HuH-7.5 (cell line): ENCODE results near the gene FRRS1L.

ENCODE experiments used
- DNase-seq: peaks from one replicate; pipeline ENCODE4 v3.0.0; 2011; ENCODE audit warnings: low spot score

Gene FRRS1L, protein sequence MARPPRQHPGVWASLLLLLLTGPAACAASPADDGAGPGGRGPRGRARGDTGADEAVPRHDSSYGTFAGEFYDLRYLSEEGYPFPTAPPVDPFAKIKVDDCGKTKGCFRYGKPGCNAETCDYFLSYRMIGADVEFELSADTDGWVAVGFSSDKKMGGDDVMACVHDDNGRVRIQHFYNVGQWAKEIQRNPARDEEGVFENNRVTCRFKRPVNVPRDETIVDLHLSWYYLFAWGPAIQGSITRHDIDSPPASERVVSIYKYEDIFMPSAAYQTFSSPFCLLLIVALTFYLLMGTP

DNA sequence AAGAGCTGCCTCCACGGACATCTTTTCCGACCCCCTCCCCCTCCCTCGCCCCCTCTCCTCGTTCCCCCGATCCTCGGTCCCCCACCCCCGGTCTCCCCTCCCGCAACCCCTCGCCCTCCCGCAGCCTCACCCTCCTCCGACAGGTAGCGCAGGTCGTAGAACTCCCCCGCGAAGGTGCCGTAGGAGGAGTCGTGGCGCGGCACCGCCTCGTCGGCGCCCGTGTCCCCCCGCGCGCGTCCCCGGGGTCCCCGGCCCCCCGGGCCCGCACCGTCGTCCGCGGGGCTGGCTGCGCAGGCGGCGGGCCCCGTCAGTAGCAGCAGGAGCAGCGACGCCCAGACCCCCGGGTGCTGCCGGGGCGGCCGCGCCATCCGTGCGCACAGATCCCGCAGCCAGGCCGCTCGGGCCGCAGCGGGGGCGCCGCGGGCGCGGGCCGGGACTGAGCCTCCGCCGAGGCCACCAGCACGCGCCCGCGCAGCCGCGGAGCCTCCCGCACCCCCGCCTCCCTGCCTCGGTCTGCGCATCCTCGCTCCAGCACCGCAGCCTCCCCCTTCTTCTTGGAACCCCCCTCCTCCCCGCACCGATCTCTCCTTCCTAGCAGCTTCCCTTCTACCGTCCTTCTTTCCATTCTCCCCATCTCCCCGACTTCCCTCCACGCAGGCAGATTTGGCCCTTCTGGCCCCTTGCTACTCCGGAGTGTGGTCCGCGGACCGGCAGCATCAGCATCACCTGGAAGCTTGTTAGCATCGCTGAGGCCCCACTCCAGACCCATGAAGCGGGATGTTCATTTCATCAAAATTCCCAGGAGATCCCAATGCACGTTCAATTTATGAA is at the start of gene FRRS1L:
FRRS1L (minus strand) TSS at position 479 of the 831 bp plus-strand sequence; CDS start at position 368, 111 bp downstream.
- DNase-seq, result no peak

DNA sequence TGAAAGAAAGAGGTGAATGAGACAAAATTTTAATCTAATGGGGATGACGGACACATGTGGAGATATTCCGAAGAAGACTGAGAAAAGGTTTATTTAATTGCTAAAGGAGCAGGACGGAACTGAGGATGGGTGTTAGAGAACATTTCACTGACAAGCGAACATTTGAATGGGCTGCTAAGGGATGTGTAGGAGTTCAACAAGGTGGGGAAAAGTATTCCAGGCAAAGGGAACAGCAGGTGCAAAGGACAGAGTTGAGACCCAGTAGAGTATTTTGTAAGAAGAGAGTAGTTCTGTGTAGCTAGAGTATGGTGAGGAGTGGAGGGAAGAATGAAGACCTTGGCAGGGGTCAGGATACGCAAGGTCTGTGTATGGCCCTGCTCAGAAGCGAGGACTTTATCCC is 47.4 kb upstream of the FRRS1L start:
- DNase-seq, result no peak

DNA sequence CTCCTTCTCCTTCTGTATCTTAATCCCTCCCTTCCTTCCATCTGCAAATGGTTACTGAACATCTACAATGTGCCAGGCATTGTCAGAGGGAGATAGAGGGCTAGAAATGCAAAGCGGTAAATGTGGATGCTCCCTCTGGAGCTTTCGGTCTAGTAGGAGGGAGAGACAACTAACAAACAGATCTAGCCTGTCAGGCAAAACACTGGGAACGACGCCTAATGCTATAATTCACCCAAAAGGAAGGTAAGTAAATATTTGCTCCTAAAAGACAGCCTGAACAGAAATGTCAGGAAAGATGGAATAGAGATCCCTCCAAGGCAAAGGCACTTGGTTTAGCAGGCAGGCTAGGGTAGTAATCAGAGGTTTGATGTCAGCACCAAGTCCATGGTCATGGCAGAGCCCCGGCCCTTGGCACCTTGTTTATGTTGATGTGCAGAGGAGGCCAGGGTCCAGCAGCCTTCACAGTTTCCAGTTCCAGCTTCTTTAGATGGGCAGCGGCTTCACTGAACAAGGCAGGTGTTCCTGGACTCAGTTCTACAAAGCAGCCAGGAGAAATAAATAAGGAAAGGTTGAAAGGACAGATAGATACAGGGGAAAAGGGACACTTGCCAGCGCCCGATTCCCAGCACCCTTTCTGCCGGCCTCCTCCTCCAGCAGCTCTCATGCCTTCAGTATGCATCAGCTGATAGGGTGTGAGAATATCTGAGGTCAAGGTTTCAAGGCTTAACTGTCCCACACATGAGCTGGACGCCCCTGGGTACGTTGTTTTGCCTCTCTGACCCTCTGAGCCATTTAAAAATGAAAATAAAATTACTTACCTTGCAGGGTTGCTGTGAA is 46.5 kb upstream of the FRRS1L start:
- DNase-seq, result no peak

DNA sequence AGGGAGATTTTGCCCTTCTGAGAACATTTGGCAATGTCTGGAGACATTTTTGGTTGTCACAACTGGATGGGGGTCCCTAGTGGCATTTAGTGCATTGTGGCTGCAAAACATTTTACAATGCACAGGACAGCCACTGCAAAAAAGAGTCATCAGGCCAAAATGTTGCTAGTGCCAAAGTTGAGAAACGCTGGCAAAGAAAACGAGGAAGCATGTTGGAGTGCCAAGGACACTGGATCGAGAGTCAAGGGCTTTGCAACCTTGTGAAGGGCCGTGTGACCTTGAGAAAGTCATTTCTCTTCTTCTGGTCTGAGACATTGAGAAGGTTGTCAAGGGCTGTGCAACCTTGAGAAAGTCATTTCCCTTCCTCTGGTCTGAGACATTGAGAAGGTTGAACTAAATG is 45.7 kb upstream of the FRRS1L start:
- no peak for DNase-seq

DNA sequence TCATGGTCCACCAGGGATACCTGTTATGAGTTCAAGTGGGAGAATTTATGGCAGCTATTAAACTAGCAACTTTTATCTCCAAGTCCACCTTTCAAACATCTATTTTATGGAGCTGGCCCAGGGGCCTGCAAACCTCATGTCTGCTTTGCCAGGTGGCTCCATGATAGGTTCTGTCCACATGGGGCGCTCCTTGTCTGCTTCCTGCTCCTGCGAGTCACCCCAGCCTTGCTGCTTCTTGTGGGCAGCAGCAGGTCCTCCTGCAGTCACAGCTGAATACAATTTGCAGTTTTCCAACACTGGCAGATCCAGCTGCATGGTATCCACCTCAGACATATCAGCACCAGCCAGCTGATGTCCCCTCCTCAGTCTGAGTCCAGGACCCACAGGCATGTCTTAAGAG is 39.6 kb upstream of the FRRS1L start:
- DNase-seq, result no peak

DNA sequence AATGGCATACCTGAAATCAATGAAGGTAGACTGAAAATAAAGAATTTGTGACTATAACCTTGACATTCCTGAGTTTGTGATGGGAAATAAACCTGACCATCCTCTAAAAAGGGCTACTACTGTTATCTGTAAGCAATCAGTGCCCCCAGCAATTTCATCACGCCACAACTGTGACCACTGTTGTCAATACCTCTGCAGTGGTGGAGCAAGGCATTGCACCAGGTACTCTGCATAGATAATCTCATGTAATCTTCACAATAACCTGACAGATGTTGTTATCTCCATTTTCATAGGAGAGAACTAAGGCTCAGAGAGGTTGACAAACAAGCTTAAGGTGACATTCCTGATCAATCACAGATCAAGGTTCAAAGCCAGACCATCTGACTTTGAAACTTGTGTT is 38.5 kb upstream of the FRRS1L start:
- no peak for DNase-seq

DNA sequence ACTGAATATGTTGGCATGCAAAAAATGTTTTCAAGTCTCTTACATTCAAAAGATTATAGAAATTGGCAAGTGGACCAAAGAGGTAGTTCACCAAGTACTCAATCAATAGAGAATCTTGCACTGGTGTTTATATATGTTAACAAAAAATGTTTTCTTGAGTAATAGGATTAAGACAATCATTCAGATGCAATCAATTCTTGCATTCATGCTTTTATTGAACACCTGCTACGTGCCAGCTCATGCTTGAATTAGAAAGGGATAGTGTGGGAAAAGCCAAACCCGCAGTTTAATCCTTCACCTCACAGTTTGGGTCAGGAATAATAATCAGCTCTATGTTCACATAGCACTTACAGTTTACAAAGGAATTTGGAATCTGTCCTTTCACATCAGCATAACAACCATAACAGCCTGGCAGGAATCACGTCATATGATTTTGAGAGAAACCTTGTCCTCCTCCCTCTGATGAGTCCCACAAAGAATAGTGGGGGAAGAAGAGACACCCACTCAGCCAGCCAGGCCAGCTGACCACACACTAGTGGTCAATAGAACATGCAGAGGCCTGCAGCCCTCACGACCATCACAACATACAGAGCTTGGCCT is 36.8 kb upstream of the FRRS1L start:
- DNase-seq, result no peak

DNA sequence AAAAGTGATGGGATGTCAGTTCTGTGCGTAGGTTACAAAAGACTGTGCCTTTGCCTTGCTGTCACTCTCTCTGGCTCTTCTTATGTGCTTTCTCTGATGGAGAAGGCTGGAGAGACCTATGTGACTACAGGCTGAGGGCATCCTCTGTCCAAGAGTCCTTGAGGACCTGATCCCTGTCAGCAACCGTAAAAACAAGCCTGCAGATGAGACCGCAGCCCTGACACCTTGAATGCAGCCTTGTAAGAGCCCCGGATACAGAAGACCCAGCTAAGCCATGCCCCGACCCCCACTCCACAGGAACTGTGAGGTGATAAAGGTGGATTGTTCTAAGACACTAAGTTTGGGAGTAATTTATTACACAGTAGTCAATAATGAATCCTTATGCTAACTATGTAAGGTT is 32.6 kb upstream of the FRRS1L start:
- no peak for DNase-seq

DNA sequence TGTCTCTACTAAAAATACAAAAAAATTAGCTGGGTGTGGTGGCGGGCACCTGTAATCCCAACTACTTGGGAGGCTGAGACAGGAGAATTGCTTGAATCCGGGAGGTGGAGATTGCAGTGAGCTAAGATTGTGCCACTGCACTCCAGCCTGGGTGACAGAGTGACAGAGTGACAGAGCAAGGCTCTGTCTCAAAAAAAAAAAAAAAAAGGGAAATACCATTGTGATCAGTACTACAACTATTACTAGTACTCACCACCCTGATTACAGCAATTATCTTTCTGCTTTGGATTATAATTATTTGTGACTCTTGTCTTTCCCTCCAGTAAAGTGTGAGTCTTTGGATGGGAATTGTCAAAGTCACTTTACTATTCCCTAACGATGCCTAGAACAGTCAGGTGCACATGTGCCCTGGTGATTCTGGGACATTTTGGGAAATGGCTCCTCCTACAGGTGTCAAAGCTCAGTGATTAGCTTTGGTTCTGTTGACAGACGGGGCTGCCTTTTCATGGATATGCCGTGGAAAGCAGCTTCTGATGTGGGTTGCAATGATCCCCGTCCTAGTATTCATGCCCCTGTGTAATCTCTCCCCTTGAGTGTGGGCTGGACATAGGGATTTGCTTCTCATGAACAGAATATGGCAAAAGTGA is 31.8 kb upstream of the FRRS1L start:
- no peak for DNase-seq

DNA sequence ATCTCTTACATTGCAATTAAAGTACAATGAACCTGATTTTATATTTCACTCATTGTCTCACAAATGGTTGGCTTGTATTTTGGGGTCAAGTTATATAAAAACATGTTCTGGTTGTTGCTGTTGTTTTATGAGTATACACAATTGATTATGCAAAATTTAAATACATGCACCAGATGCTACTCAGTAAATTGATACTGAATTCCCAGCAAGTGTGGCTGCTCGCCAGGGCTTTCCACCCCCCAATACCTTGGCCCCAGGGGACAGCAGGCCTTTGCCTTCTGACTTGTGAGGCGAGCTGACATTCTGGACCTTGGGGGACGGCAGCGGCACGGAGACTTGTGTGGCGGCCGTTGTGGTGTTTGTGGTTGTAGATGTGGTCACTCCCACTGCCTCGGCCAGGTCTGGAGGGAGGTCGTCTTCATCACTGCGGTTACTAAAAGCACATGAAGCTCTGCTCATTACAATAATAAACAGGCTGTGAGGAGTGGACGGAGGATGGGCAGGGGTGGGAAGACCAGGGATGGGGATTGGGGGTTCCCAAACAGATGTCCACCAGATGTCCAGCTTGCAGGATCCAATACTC is 27.0 kb upstream of the FRRS1L start:
- no peak for DNase-seq

DNA sequence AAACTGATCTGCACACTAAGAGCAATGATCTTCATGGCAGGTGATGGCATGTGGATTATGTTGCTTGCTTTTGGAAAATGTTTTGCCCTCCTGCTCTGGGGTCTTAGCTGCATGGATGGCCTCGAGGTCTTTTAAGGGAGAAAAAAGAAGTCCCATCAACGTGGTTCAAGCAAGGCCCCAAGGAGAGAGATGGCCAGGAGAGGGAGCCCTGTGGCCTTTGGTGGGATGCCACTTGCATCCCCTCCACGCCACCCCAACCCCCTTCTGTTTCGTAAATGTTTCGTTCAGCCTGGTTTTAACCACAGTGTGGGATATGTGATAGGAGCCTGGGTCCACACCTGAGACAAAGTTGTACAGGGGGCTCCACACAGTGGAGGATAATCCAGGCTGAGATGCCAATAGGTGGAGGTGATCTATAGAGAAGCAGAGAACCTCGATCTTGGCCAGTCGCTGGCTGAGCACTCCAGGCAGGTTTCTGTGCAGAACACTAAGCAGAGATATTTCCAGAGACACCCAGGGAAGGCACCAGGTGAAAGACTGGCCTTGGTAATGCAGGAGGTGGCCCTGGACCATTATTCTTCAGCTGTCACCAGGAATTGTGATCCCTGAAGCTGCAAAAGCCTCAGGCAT is 25.8 kb upstream of the FRRS1L start:
- peak; percentile 64 for DNase-seq

DNA sequence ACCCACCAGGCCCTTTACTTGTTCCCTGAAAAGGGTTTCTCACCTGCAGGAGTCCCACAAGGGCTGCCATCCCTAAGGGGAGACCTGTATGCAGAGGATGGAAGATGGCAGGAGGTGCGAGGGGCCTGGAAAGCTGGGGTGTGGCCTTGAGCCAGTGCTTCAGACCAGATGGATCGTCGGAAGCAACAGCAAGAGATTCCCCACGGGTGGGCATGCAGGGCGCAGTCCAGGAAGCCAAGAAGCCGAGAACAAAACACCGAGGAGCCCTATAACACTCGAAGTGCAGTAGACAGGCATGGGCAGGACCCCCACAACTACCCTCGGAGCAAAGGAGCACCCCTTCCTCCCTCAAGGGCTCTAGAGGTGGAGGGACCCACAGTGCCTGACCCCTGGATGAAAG is 24.7 kb upstream of the FRRS1L start:
- no peak for DNase-seq

DNA sequence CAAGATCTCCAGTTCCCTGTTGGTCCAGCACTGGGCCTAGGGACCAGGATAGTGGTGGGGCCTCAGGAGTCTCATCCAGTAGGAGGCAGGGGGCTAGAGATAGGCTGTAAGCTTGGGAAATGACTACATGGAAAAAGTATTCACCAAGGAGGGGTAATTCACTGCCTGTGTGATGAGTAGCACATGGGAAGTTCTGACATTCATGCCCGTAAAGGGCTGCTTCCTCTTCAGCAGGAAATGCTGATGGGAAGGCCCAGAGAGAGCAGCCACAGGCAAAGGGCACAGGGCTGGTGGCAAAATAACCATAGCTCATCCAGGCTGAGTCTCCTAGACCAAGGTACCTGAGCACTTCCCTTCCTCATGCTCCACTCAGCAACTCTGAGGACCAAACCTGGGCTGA is 23.1 kb upstream of the FRRS1L start:
- no peak for DNase-seq

DNA sequence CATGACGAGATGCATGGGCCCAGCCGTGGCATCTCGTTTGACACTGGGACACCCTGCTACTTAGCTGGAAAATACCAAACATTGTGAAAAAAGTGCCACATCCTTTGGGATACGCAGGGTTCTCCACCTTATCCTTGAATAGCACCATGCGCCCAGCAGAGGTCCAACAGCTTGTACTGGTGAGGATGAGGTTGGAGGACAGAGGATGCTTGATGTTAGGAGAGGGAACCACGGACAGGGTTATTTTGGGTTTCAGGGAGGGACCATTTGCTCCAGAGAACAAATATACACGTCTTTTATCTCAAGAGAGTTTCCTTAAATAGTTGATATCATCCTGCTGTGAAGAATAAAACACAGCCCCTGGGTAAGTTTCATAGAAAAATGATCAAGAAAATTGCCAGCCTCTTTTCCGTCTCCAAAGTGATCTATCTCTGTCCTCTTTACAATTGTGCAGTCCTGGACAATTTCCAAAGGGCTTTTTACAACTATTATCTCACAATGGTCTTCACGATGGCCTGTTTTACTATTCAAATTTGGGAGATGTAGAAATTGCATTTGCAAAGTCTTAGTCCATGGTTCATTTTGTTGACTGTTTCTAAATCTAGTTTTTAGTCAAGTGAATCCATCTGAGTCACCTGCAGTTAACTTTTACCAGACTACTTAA is 19.9 kb upstream of the FRRS1L start:
- DNase-seq, result no peak

DNA sequence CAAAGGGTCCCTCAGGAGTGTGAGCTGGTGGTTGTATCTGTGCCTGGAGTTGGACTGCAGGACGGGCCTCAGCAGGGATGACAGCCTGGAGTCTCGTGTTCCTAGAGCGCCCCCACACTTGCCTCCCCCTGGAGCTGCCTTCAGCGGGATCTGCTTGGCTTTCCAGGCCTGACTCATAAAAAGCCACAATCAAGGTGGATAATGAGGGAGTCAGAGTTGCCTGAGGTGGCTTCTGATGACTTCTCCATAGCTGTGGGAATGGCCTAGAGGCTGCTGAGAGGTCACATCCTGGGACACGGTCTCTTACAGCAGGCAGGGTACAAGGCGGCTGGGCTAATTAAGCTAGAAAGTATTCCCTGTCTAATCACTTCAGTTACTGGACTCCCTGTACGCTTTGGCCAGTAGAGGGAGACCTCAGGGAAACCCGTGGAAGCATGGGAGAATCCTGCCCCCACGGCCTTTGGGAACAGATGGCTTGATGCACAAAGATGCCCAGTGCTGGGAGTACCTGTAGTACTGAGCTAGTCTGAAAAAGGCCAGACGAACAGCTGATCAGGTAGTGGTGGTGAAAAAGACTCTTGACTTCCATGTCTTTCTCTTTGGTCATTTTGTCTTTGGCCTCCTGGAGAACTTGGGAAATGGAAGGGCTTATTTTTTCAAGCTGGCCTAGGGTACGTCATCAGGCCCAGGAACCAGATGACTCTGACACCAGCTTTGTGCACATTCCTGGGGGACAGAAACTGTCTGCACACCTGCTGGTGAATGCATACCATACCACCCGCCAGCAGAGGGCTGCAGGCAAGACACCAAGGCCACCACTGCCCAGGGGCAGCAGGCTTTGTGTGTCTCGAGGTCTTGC is 16.1 kb upstream of the FRRS1L start:
- peak; percentile 69 for DNase-seq

DNA sequence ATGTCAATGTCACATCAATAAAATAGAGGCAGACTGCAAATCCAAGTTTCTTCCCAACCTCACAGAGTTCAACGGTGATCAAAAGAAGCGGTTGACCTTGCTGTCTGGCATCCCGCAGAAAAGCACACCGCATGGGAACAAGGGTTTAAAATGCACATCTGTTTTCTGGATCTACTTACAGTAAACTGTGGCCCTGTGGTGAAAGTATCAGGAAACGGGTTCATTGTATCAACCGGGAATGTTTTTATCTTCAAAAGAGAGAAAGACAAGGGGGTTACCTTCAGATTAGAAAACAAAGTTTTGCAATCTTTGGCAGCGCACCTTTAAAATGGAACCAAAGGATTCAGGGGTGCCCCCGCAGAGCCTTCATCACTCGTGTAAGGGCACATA is 15.5 kb upstream of the FRRS1L start:
- DNase-seq, result no peak

DNA sequence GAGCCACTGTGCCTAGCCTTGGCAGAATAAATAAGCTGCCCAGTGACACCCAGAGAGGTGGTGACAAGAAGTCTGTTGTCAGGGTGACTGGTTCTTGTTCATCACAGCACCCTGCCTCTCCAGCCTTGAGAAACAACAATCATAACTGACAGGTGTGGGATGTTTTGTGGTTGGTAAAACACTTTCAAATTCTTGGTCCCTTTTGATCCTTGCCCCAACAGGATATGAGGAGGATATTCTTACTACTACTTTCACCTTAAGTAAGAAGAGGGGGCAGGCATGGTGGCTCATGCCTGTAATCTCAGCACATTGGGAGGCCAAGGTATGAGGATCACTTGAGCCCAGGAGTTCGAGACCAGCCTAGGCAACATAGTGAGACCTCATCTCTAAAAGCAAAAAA is 14.2 kb upstream of the FRRS1L start:
- no peak for DNase-seq

DNA sequence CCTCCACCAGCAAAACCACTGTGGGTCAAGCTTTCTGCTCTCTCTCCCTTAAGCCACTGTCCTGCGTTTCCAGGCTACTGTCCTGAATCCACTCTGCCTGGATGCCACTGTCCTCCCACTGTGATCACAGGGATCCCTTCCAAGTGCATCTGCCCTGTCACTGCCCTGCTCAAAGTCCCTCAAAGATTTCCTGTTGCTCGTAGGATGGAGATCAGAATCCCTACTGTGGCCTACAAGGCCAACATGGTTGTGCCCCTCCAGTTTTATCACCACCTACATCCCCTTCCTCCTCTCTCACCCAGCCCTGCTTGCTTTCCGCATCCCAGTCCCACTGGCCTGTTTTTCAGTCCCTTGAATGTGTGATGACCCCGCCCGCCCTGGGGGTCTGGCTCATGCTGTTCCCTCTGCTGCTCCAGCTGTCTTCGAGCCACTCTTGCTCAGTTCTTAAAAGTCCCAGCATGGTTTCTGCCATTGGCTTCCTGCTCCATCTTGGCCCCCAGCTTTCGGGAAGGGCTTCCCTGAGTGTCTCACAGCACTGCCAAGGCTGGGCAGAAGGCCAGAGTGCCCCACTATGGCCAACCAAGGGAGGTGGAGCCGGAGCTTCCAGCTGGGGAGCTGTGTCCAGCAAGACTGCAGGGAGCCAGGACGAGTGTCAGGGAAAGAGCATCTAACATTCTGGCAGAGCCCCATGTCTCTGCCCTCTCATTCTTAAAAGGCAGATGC is 12.9 kb upstream of the FRRS1L start:
- DNase-seq, result no peak

DNA sequence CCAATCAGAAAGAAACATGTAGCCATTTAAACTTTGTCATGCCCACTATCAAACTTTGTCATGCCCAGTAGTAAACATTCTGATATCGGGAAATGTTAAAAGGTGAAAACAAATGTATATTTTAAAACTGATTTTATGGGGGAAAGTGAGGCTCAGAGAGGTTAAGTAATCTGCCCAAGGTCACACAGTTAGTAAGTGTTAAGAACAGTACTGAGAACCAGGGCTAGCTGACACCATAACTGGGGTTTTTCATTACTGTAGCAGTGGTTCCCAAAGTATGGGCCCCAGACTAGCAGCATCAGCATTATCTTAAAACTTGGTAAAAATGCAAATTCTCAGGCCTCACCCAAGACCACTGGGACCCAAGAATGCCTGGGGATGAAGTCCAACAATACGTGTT is 9.9 kb upstream of the FRRS1L start:
- no peak for DNase-seq
